Stimulated activated CD8-positive, alpha-beta memory T cell treated with anti-CD3 and anti-CD28 coated beads, Interleukin-12 subunit alpha, Interleukin-12 subunit beta, amount 100 ng/mL, for 24 hours (primary cell): ENCODE measurements around the gene NR5A1.

Experiments
- DNase-seq: peaks from one replicate; pipeline ENCODE4 v3.0.0-alpha.2; 2020; ENCODE audit errors: extremely low read depth

NR5A1 gene

DNA sequence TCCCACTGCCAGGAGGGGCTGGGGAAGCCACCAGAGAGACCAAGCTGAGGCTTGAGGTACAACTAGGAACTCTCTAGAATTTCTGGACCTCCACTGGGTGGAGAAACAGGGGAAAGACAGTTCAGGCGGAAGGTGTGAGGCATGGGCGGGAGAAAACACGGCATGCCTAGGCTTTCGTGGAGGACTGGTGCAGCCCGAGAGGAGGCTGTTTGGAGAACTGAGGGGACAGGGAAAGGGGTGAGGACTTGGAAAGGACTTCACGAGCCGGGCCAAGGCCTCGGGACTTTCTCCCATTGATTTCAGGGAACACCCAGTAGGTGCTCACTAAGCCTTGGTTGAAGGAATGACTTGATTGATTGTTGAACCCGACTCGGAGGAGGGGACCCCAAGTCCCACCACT is 66.4 kb downstream of the NR5A1 start:
- no peak for DNase-seq

DNA sequence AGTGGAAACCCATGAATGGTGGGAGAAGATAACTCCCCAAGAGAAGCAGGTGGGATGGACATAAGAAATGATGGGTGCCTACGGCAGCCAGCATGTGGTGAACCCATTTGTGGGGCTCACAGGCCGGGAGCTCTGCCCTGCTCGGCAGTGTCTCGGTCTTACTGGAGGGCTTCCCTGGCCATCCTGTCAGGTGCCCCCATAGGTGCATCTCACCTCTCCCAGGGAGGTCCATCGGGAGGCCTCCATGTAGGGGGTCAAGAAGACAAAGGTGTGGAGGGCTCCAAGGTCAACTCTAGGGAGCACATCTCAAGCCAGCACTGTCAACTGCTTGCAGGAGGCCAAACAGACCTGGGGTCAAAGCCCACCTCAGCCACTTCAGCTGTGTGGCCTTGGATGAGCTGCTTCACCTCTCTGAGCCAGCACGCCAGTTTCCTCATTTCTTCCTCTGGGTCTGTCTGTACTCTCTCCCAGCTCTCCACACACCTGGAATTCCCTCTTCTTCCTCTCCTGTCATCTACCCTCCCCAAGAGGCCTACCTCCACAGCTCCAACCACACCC is 67.4 kb downstream of the NR5A1 start:
- DNase-seq, result no peak

DNA sequence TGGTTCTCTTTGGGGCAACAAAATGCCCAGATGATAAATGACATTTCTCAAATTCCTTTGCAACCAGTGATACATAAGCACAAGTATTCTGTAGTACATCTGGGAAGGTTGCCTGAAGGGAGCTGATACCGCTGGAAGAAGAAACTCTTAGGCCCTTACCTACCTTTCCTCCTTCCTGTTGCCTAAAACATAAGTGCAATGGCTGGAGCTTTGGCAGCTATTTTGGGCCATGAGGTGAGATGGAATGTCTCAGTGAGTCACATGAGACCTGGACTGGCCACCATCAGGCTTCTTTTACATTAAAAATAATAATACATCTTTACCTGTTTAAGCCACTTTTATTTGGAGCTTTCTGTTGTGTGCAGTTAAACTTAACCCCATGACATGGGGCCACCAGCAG is 68.1 kb downstream of the NR5A1 start:
- DNase-seq, result no peak

DNA sequence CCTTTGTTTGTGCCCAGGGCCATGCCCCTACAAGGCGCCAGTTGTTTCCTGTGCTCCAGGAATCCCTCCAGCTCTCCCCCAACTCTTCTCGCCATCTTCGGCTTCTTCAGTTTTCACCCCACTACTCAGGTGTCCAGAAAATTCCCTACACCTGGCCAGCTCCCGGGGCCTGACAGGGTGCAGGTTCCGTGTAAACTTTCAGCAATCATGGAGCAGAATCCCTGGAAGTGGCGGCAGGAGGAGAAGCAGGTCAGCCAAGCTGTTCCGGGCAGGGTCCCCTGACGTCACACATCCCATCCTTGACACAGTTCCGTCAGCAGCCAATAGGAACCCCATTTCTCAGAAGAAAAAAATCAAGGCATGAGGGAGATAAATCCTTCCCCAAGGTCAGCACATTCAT is 69.1 kb downstream of the NR5A1 start:
- no peak for DNase-seq

DNA sequence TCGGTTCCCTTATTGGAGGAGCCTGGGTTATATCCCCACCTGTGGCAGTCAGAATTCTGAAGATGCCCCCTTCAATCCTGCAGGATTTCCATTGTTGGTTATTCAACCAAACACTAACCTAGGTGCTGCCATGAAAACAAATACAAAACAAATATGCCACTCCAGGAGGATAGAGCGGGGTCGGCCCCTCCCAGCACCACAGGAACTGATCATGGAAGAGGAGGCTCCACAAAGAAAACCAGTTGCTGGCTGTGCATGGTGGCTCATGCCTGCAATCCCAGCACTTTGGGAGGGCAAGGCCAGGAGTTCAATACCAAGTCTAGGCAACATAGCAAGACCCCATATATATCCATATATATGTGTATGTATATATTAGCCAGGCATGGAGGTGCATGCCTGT is 70.1 kb downstream of the NR5A1 start:
- DNase-seq, result no peak

DNA sequence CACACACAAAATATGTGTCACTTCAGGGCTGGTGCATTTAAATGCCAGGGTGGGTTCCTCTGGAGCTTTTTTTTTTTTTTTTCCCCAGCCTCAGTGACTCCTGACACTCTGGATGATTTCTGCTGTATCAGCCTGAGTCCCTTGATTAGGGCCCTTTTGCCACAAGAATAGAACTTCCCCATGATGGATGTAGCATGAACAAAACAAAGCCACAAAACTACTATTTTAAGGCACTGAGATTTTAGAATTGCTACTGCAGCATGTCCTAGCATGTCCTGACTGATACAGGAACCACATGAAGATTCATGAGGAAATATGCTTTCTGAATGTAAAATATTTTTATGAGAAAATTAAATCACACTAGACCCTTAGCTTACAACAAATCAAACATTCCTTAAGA is 70.9 kb downstream of the NR5A1 start:
- no peak for DNase-seq
